Cardiac muscle cell (in vitro differentiated cells and primary cell): ENCODE data around the gene LRMDA. TPM values are rescaled to one million over a fixed set of nuclear protein-coding genes. Genes with fewer than 3 reads are reported as not detected.

ENCODE experiments used
- DNase-seq, 2 donors: peaks; one replicate each; pipeline versions ENCODE4 v3.0.0 to v3.0.0-alpha.2; 2010 to 2017; ENCODE audit warnings: low read depth in 1 of 2, low spot score in 1 of 2
- H3K27ac ChIP-seq: fragments of 200-600 bp; sonication (generic); 2 replicates; pipeline ENCODE4 v1.5.1; 2016
- H3K27me3 ChIP-seq: fragments of 200-600 bp; sonication (generic); 2 replicates; pipeline ENCODE4 v1.6.0; 2016; ENCODE audit warnings: control low read depth
- H3K36me3 ChIP-seq: fragments of 200-600 bp; sonication (generic); 2 replicates; pipeline ENCODE4 v1.5.1; 2016; ENCODE audit warnings: control low read depth
- H3K4me1 ChIP-seq: fragments of 200-600 bp; sonication (generic); 2 replicates; pipeline ENCODE4 v1.8.1; 2017; ENCODE audit warnings: low read depth, mild to moderate bottlenecking, mixed run types
- H3K4me3 ChIP-seq: fragments of 200-600 bp; sonication (generic); 2 replicates; pipeline ENCODE4 v1.5.1; 2016; ENCODE audit warnings: mild to moderate bottlenecking
- H3K9me3 ChIP-seq: fragments of 200-600 bp; sonication (generic); 2 replicates; pipeline ENCODE4 v1.5.1; 2017; ENCODE audit warnings: low read depth, mild to moderate bottlenecking, control low read depth
- polyA plus RNA-seq: library from polyadenylated mRNA; unstranded; fragments of >200 nt; fragmentation: Nextera tagmentation; extraction: Ambion mirVana; gene quantifications from 2 replicates; pipeline ENCODE4 v1.2.1, GENCODE V29; 2016
- total RNA-seq: library from RNA; depleted of rRNA; stranded (reverse); fragments of >200 nt; gene quantifications from 2 replicates; pipeline ENCODE4 v1.2.3, GENCODE V29; 2016
- TF ChIP-seq, protein P1 (sequence below): IDR thresholded peaks from 2 replicates; pipeline ENCODE4 v1.5.1; 2012; ENCODE audit warnings: low read depth, mild to moderate bottlenecking, low read length

The LRMDA gene
- total and polyA plus RNA-seq, 2 experiments from 2014 or later: 6.2 to 11.7 TPM

DNA sequence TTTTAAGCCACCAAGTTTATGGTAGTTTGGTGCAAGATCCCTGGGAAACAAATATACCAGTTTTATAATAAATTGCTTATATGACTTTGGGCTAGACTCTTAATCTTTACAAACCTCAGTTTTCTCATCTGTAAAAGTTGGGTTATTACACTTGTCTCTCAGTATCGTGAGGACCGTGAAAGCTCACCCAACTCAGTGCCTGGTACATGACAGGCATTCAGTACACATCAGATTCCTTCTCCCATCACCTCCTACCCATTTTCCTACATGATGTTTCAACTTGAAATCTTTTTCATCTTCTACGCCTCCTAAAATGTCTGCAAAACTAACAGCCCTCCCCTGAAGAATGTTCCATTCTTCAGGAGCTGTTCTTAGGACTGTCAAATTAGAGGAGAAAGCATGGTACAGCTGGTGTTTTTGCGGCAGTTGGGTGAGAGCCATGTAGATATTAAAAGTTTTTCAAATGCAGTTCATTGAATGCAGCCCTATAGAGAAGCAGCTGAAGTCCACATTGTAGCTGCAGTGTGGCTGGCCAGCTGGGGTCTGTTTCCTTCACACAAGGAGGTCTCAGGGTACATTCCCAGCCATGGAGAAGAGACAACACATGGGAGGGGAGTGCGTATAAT lies 812.8 kb downstream of the LRMDA start:
- Histone ChIP-seq H3K36me3 (no peaks in the 10 kb centered on the region), H3K4me1 (peaks cover 5% of the 10 kb centered on the region), H3K4me3 (no peak overlapping the region), H3K9me3 (no peaks in the 10 kb centered on the region), H3K27ac (no peak overlapping the region), H3K27me3 (no peaks in the 10 kb centered on the region)
- peak in 1 of 2 donors; percentile 78 for DNase-seq
- TF ChIP-seq, protein P1, sequence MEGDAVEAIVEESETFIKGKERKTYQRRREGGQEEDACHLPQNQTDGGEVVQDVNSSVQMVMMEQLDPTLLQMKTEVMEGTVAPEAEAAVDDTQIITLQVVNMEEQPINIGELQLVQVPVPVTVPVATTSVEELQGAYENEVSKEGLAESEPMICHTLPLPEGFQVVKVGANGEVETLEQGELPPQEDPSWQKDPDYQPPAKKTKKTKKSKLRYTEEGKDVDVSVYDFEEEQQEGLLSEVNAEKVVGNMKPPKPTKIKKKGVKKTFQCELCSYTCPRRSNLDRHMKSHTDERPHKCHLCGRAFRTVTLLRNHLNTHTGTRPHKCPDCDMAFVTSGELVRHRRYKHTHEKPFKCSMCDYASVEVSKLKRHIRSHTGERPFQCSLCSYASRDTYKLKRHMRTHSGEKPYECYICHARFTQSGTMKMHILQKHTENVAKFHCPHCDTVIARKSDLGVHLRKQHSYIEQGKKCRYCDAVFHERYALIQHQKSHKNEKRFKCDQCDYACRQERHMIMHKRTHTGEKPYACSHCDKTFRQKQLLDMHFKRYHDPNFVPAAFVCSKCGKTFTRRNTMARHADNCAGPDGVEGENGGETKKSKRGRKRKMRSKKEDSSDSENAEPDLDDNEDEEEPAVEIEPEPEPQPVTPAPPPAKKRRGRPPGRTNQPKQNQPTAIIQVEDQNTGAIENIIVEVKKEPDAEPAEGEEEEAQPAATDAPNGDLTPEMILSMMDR: no peak

DNA sequence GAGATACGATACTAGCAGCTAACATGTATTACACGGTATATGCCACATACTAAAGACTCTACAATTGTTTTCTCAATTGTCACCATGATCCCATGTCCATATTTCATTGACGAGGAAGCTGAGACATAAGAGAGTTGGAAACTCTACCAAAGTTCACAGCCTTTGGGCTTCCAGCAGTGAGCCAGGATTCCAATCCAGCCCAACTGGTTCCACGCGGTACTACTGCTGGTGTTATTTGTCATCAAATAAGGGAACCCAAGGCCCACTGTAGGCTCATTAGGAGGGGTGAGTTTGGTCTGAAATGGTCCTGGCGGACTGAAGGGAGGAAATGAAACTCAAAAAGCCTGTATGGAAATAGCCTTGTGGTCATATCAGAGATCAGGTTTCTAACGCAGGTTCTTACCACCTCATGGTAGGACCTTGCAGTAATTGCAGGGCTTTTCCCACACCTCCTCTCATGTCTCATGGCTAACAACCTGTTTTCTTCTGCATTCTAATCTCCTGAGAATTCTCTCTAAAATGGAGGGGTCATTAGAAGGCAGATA lies 814.6 kb downstream of the LRMDA start:
- Histone ChIP-seq H3K9me3 (no peaks in the 10 kb centered on the region), H3K27ac (no peak overlapping the region), H3K36me3 (no peaks in the 10 kb centered on the region), H3K4me1 (peaks cover 5% of the 10 kb centered on the region), H3K4me3 (no peak overlapping the region), H3K27me3 (no peaks in the 10 kb centered on the region)
- TF ChIP-seq, protein P1: no peak
- DNase-seq: no peak

GRCh38 chr10:76248649-76249200 lies 817.3 kb downstream of the LRMDA start:
- Histone ChIP-seq H3K36me3 (no peaks in the 10 kb centered on the region), H3K27ac (no peak overlapping the region), H3K27me3 (no peaks in the 10 kb centered on the region), H3K9me3 (no peaks in the 10 kb centered on the region), H3K4me1 (peaks cover 5% of the 10 kb centered on the region), H3K4me3 (no peak overlapping the region)
- TF ChIP-seq, protein P1: no peak
- peak in 1 of 2 donors; percentile 42 for DNase-seq

DNA sequence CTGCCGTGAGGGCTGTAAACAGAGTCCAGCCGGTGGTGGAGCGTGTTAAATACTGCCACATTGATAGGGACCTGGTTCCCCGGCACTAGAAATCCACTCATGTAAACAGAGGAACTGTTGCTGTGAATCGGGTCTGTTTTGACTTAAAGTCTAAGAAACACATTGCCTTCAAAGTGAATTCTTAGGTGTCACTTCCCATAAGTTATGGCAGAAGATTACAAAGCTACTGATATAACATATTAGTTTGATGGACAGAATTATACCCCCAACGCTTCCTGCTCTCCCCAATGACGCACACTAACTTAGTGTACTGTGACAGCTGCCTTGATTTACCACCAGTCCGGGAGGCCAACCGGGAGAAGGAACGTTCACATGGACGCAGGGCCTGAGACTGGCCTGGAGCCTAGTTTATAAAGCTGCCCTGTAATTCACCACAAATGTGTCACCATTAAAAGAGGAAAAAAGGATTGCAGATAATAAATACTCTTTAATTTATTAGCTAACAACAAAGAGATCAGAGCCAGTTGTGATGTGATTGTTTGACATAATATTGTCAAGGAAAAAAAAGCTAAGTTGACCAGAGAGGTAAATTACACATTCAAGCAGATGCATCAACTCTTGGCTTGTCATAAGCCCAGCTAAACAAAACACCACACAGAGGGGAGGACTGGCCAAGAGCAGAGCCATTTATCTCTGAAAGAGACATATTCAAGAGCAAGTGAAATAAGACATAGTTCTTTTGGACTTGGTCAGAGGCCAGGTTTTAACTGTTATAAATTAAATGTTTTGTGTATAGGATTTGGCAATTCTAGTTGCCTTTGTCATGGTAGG lies 820.6 kb downstream of the LRMDA start:
- Histone ChIP-seq H3K27me3 (no peaks in the 10 kb centered on the region), H3K4me3 (no peak overlapping the region), H3K36me3 (no peaks in the 10 kb centered on the region), H3K27ac (no peak overlapping the region), H3K4me1 (no peaks in the 10 kb centered on the region), H3K9me3 (no peaks in the 10 kb centered on the region)
- TF ChIP-seq, protein P1: no peak
- peak in 1 of 2 donors; percentile 89 for DNase-seq

DNA sequence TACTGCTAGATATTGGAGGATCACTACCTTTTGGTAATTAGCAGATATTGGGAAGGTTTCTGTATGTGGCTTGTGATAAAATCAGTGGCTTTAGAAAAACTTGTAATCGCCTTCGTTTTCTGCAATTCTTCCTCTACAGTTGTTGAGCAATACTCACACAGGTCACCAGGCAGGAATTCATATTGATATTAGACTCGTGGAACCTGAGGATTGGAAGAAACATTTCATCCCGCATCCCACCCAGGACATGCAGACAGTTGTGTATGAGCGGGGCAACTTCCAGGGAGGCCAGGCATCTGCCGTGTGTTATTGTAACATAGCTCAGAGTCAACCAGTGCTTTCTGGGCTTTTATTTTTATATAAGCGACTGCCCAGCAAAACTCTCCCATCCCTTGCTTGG lies 821.3 kb downstream of the LRMDA start:
- H3K36me3 ChIP-seq: no peaks in the 10 kb centered on the region
- no peak overlapping the region for H3K27ac ChIP-seq
- H3K9me3 ChIP-seq: no peaks in the 10 kb centered on the region
- no peaks in the 10 kb centered on the region for H3K4me1 ChIP-seq
- DNase-seq: peak in 1 of 2 donors; percentile 52
- H3K27me3 ChIP-seq: no peaks in the 10 kb centered on the region
- TF ChIP-seq, protein P1: no peak
- H3K4me3 ChIP-seq: no peak overlapping the region
